ENCODE results near the gene VEZT. TPM values are rescaled to one million over a fixed set of nuclear protein-coding genes. Genes with fewer than 3 reads are reported as not detected.

Gene VEZT
- total and polyA plus RNA-seq, 12 donors = 17.1 to 92.5 (median 73.5) TPM

GRCh38 chr12:95265765-95266164 lies 48.2 kb downstream of the VEZT start:
- no peak for TF ChIP-seq CTCF (IDR thresholded peaks at IDR 0.05)
- H3K27ac ChIP-seq = peak overlapping the region in 6 of 10 donors; percentile 2 to 52 (median 25)
- H3K4me3 ChIP-seq = no peak overlapping the region
- ATAC-seq (no peak), DNase-seq (no peak)
- H3K36me3 ChIP-seq = peaks cover 0 to 78% (median 23%) of the 10 kb centered on the region in 9 donors
- no peaks in the 10 kb centered on the region for H3K27me3 ChIP-seq
- intact Hi-C loops (cut with DNase I) = no loop called here
- 57 to 72% methylated on average over 2 of the region's 2 CpGs for WGBS, 2 donors
- H3K9me3 ChIP-seq = no peaks in the 10 kb centered on the region
- H3K4me1 ChIP-seq = peaks cover 0 to 37% (median 27%) of the 10 kb centered on the region in 9 donors

- Histone ChIP-seq H3K9me3 (no peaks in the 10 kb centered on the region), H3K27me3 (no peaks in the 10 kb centered on the region), H3K4me3 (no peak overlapping the region), H3K27ac (peak overlapping the region in 5 of 10 donors; percentile 2 to 52 (median 32)), H3K4me1 (peaks cover 0 to 37% (median 27%) of the 10 kb centered on the region in 9 donors), H3K36me3 (peaks cover 0 to 82% (median 23%) of the 10 kb centered on the region in 9 donors)
- TF ChIP-seq CTCF (IDR thresholded peaks at IDR 0.05) = no peak
- DNase-seq (peak in 1 of 2 donors; percentile 26), ATAC-seq (peak in 6 of 8 donors; percentile 36 to 80 (median 59))
- WGBS, 2 donors = 43 to 53% methylated on average over 6 of the region's 6 CpGs
- intact Hi-C loops (cut with DNase I) = no loop called here
These were observed 48.6 kb downstream of the VEZT start for GRCh38 chr12:95266254-95266653.

GRCh38 chr12:95269892-95270291 lies 52.3 kb downstream of the VEZT start:
- H3K36me3 ChIP-seq = peaks cover 0 to 93% (median 23%) of the 10 kb centered on the region in 9 donors
- DNase-seq = no peak
- no peaks in the 10 kb centered on the region for H3K9me3 ChIP-seq
- TF ChIP-seq CTCF (IDR thresholded peaks at IDR 0.05) = no peak
- intact Hi-C loops (cut with DNase I) = loop anchor here in 1 of 10 donors (5.0 kb wide), 1 partner anchor 53 kb away; the partner anchor contains the start of genes FGD6 and VEZT
- peak overlapping the region in 1 of 10 donors; percentile 8 for H3K27ac ChIP-seq
- no peak for ATAC-seq
- 15 to 21% methylated on average over 3 of the region's 3 CpGs for WGBS, 2 donors
- H3K4me1 ChIP-seq = peaks cover 0 to 23% (median 14%) of the 10 kb centered on the region in 9 donors
- H3K4me3 ChIP-seq = no peak overlapping the region
- no peaks in the 10 kb centered on the region for H3K27me3 ChIP-seq

GRCh38 chr12:95271465-95271864 lies 53.9 kb downstream of the VEZT start:
- Histone ChIP-seq H3K27me3 (no peaks in the 10 kb centered on the region), H3K4me1 (peaks cover 0 to 15% (median 8%) of the 10 kb centered on the region in 9 donors), H3K9me3 (no peaks in the 10 kb centered on the region), H3K27ac (no peak overlapping the region), H3K36me3 (peaks cover 0 to 93% (median 29%) of the 10 kb centered on the region in 9 donors), H3K4me3 (no peak overlapping the region)
- 88 to 91% methylated on average over 2 of the region's 2 CpGs for WGBS, 2 donors
- TF ChIP-seq CTCF (IDR thresholded peaks at IDR 0.05) = no peak
- ATAC-seq (peak in 1 of 8 donors; percentile 25), DNase-seq (no peak)
- intact Hi-C loops (cut with DNase I) = loop anchor here in 1 of 10 donors (5.0 kb wide), 1 partner anchor 54 kb away; the partner anchor contains the start of genes FGD6 and VEZT
